ENCODE data around the gene RNF167. TPM values are rescaled to one million over a fixed set of nuclear protein-coding genes. Genes with fewer than 3 reads are reported as not detected.
"Not testable (repeated sequence)": the region's sequence is repeated elsewhere in the genome, so short reads cannot be mapped to it uniquely, and the experiment has no call there.

Gene RNF167
- total and polyA plus RNA-seq, 9 donors, result 22.7 to 221 (median 79.4) TPM

DNA sequence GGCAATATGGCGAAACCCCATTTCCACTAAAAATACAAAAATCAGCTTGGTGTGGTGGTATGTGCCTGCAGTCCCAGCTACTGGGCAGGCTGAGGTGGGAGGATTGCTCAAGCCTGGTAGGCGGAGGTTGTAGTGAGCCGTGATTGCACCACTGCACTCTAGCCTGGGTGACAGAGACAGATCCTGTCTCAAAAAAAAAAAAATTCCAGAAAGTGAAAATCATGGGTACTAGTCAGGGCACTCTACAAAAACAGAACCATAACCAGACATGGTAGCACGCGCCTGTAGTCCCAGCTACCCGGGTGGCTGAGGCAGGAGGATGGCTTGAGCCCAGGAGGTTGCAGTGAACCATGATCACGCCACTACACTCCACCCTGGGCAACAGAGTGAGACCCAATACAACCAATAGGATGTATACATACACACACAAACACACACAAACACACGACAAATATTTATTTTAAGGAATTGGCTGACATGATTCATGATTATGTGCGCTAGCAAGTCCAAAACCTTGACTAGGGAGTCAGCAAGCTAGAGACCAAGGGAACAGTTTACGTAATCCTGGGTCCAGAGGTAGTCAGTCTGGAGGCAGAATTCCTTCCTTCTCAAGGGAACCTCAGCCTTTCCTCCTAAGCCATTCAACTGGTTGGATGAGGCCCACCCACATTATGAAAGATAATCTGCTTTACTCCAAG lies 19.6 kb upstream of the RNF167 start:
- 79 to 87% (median 83%) methylated on average over 10 of the region's 10 CpGs for WGBS, 3 donors
- intact Hi-C loops (cut with DNase I), result no loop called here
- no peak for DNase-seq

GRCh38 chr17:4921320-4921719 lies 18.7 kb upstream of the RNF167 start:
- Histone ChIP-seq H3K27ac (no peak overlapping the region), H3K9me3 (no peaks in the 10 kb centered on the region), H3K4me3 (no peak overlapping the region), H3K27me3 (no peaks in the 10 kb centered on the region), H3K36me3 (no peaks in the 10 kb centered on the region), H3K4me1 (ENCODE audit: insufficient read depth) (no peaks in the 10 kb centered on the region)
- intact Hi-C loops (cut with DNase I), result no loop called here
- no peak for DNase-seq
- WGBS, 3 donors, result 88 to 93% (median 93%) methylated on average over 4 of the region's 4 CpGs
- TF ChIP-seq POLR2A (IDR thresholded peaks at IDR 0.05), result no peak

More for the DNA sequence above, 19.6 kb upstream of the RNF167 start:
- H3K36me3 ChIP-seq, result no peaks in the 10 kb centered on the region
- no peaks in the 10 kb centered on the region for H3K27me3 ChIP-seq
- no peak for TF ChIP-seq EP300 (IDR thresholded peaks at IDR 0.05)
- no peak for TF ChIP-seq POLR2A (IDR thresholded peaks at IDR 0.05)
- TF ChIP-seq, protein P1, sequence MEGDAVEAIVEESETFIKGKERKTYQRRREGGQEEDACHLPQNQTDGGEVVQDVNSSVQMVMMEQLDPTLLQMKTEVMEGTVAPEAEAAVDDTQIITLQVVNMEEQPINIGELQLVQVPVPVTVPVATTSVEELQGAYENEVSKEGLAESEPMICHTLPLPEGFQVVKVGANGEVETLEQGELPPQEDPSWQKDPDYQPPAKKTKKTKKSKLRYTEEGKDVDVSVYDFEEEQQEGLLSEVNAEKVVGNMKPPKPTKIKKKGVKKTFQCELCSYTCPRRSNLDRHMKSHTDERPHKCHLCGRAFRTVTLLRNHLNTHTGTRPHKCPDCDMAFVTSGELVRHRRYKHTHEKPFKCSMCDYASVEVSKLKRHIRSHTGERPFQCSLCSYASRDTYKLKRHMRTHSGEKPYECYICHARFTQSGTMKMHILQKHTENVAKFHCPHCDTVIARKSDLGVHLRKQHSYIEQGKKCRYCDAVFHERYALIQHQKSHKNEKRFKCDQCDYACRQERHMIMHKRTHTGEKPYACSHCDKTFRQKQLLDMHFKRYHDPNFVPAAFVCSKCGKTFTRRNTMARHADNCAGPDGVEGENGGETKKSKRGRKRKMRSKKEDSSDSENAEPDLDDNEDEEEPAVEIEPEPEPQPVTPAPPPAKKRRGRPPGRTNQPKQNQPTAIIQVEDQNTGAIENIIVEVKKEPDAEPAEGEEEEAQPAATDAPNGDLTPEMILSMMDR (IDR thresholded peaks at IDR 0.05), result no peak
- no peak overlapping the region for H3K27ac ChIP-seq
- no peaks in the 10 kb centered on the region for H3K9me3 ChIP-seq
- no peak overlapping the region for H3K4me3 ChIP-seq
- no peaks in the 10 kb centered on the region for H3K4me1 ChIP-seq (ENCODE audit: insufficient read depth)

GRCh38 chr17:4926577-4927335 lies 13.3 kb upstream of the RNF167 start:
- H3K4me1 ChIP-seq (ENCODE audit: insufficient read depth); H3K4me3 ChIP-seq; H3K27me3 ChIP-seq; DNase-seq; H3K9me3 ChIP-seq; H3K36me3 ChIP-seq; H3K27ac ChIP-seq; intact Hi-C loops (cut with DNase I): not testable (repeated sequence)
- WGBS, 3 donors, result 55 to 73% (median 70%) methylated on average over 24 of the region's 24 CpGs

- no peaks in the 10 kb centered on the region for H3K9me3 ChIP-seq
- intact Hi-C loops (cut with DNase I), result no loop called here
- H3K36me3 ChIP-seq, result no peaks in the 10 kb centered on the region
- TF ChIP-seq, protein P1 (IDR thresholded peaks at IDR 0.05), result no peak
- no peak for TF ChIP-seq POLR2A (IDR thresholded peaks at IDR 0.05)
- TF ChIP-seq EP300 (IDR thresholded peaks at IDR 0.05), result no peak
- H3K4me1 ChIP-seq (ENCODE audit: insufficient read depth), result no peaks in the 10 kb centered on the region
- H3K4me3 ChIP-seq, result no peak overlapping the region
- no peak for DNase-seq
- H3K27ac ChIP-seq, result no peak overlapping the region
- WGBS, 3 donors, result 94 to 96% (median 95%) methylated on average over 18 of the region's 18 CpGs
- no peaks in the 10 kb centered on the region for H3K27me3 ChIP-seq
Measured at GRCh38 chr17:4928881-4929280, 11.2 kb upstream of the RNF167 start.

DNA sequence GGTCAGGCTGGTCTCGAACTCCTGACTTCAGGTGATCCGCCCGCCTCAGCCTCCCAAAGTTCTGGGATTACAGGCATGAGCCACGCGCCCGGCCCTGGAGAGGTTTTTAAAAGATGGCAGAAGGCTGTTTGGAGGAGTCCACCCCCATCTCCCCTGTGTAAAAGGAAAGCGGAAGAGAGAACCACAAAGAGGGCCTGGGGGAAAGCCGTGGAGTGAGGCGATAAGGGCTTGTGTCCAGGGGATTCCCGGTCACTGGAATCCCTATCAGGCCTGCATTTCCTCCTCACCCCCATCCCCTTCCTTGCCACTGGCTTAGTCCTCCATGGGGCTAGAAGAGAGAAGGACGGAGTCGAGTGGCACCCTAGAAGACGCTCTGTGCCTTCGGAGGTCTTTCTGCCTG lies 8.1 kb upstream of the RNF167 start, which contains the start of gene GP1BA:
TSS of gene GP1BA (plus strand) at position 315 of the 400 bp plus-strand sequence. CDS start 328 bp downstream, outside the sequence.
- Histone ChIP-seq H3K9me3 (no peaks in the 10 kb centered on the region), H3K4me3 (no peak within 1 kb of the TSS), H3K4me1 (ENCODE audit: insufficient read depth) (peaks cover 1% of the 10 kb centered on the region), H3K27me3 (no peaks in the 10 kb centered on the region), H3K36me3 (no peaks in the 10 kb centered on the region), H3K27ac (no peak within 1 kb of the TSS)
- WGBS, 3 donors, result 78 to 84% (median 78%) methylated on average over 14 of the region's 14 CpGs
- intact Hi-C loops (cut with DNase I), result no loop called here
- no peak for DNase-seq
- TF ChIP-seq POLR2A (IDR thresholded peaks at IDR 0.05) (no peak), EP300 (IDR thresholded peaks at IDR 0.05) (no peak)
- TF ChIP-seq, protein P1 (IDR thresholded peaks at IDR 0.05), result no peak

All from ovary (tissue), 9 donors.